ENCODE data around the gene CHD5. TPM values are rescaled to one million over a fixed set of nuclear protein-coding genes. Genes with fewer than 3 reads are reported as not detected.

CHD5 gene
- polyA plus RNA-seq, 4 donors: 0.28 to 1.8 (median 0.67) TPM; not detected in 1

DNA sequence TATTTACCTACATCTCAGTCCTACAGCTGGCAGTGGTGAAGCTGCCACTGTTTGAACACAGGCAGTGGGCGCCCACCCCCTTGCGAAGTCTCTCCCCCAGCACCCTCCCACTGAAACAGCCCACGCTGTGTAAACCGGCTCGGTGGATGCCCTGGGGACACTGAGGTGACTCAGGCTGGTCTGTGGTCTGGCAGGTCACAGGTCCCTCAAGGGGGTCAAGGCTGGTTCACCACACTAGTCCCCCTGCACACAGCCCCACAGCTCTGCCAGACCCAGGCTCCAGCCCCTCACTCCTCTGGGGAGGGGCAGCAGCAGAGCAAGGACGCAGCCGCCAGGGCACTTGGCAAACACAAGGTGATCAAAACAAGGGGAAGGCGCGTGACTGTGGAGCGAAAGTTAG, 7.6 kb downstream of the CHD5 start:
- 68 to 78% (median 73%) methylated on average over 10 of the region's 10 CpGs for WGBS, 3 donors
- FAIRE-seq (no peak), DNase-seq (no peak)
- Histone ChIP-seq H3K27ac (ENCODE audit: low read depth in 1 of 3, low read length in 2 of 3) (no peak overlapping the region), H3K27me3 (ENCODE audit: control insufficient read depth in 3 of 3, insufficient read depth in 3 of 3, low read length in 3 of 3) (peaks cover 0 to 17% (median 9%) of the 10 kb centered on the region in 3 donors), H3K4me3 (ENCODE audit: low read depth in 1 of 3, low read length in 3 of 3) (no peak overlapping the region), H3K9me3 (ENCODE audit: control insufficient read depth in 2 of 2, insufficient read depth in 1 of 2, low read depth in 1 of 2, low read length in 1 of 2) (no peaks in the 10 kb centered on the region), H3K36me3 (ENCODE audit: control insufficient read depth in 3 of 3, insufficient read depth in 2 of 3, low read depth in 1 of 3, low read length in 3 of 3) (no peaks in the 10 kb centered on the region), H3K4me1 (ENCODE audit: control insufficient read depth in 3 of 3, insufficient read depth in 2 of 3, low read depth in 1 of 3, low read length in 2 of 3) (no peaks in the 10 kb centered on the region)

DNA sequence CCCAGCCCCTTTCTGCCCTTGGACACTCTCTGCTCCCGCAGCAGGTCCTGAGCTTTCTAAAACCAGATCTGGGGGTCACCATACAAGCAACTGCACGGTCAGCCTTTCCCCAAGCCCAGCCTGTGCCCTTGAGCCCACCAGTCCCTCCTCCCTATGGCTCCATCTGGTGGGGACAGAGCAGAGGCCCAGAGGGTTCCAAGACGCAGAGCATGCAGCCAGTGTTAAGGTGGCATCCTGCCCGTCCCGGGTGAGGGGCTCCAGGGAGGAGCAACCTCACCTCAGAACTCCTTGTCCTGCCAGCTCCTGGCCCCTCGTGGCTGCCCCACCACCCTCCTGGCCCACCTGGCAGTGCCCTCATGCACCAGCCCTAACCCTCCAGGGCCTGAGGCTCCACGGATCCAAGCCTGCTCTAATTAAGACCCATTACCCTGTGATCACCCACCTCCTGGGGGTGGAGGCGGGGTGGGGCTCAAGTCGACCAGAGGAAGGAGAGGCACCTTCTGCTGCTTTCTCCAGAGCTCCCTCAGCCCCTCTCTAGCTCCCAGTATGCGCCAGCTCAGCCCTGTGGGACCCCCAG, 8.5 kb downstream of the CHD5 start:
- no peaks in the 10 kb centered on the region for H3K36me3 ChIP-seq (ENCODE audit: control insufficient read depth in 3 of 3, insufficient read depth in 2 of 3, low read depth in 1 of 3, low read length in 3 of 3)
- DNase-seq (no peak), FAIRE-seq (no peak)
- H3K9me3 ChIP-seq (ENCODE audit: control insufficient read depth in 2 of 2, insufficient read depth in 1 of 2, low read depth in 1 of 2, low read length in 1 of 2): no peaks in the 10 kb centered on the region
- WGBS, 3 donors: 33 to 43% (median 38%) methylated on average over 10 of the region's 10 CpGs
- peaks cover 0 to 8% (median 5%) of the 10 kb centered on the region in 3 donors for H3K27me3 ChIP-seq (ENCODE audit: control insufficient read depth in 3 of 3, insufficient read depth in 3 of 3, low read length in 3 of 3)
- no peak overlapping the region for H3K27ac ChIP-seq (ENCODE audit: low read depth in 1 of 3, low read length in 2 of 3)
- H3K4me1 ChIP-seq (ENCODE audit: control insufficient read depth in 3 of 3, insufficient read depth in 2 of 3, low read depth in 1 of 3, low read length in 2 of 3): no peaks in the 10 kb centered on the region
- H3K4me3 ChIP-seq (ENCODE audit: low read depth in 1 of 3, low read length in 3 of 3): no peak overlapping the region

DNA sequence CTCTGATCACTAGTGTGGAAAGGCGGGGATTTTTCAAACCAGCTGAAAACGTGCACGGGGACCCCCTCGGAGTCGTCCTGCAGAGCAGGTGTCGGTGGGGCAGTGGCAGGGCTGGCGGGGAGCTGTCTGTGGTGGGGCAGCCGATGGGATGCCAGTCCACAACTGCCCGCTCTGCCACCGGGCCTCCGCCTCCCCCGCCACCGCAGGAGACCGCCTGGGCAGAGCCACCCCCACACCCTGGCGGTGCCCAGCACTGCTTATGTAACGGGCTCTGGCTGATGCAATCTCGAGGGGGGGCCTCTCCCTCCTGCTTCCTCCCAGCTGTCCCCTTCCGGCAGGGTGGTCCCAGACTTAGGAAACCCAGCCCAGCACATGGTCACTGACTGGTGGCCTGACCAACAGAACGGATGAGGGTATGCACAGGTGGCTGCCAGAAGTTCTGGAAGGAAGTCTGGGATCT, 9.3 kb downstream of the CHD5 start:
- WGBS, 3 donors: 55 to 64% (median 63%) methylated on average over 15 to 19 of the region's 19 CpGs
- H3K4me1 ChIP-seq (ENCODE audit: control insufficient read depth in 3 of 3, insufficient read depth in 2 of 3, low read depth in 1 of 3, low read length in 2 of 3): no peaks in the 10 kb centered on the region
- H3K27me3 ChIP-seq (ENCODE audit: control insufficient read depth in 3 of 3, insufficient read depth in 3 of 3, low read length in 3 of 3): peaks cover 0 to 4% (median 0%) of the 10 kb centered on the region in 3 donors
- H3K36me3 ChIP-seq (ENCODE audit: control insufficient read depth in 3 of 3, insufficient read depth in 2 of 3, low read depth in 1 of 3, low read length in 3 of 3): no peaks in the 10 kb centered on the region
- no peak overlapping the region for H3K27ac ChIP-seq (ENCODE audit: low read depth in 1 of 3, low read length in 2 of 3)
- DNase-seq: no peak
- H3K9me3 ChIP-seq (ENCODE audit: control insufficient read depth in 2 of 2, insufficient read depth in 1 of 2, low read depth in 1 of 2, low read length in 1 of 2): no peaks in the 10 kb centered on the region
- H3K4me3 ChIP-seq (ENCODE audit: low read depth in 1 of 3, low read length in 3 of 3): no peak overlapping the region
- no peak for FAIRE-seq

DNA sequence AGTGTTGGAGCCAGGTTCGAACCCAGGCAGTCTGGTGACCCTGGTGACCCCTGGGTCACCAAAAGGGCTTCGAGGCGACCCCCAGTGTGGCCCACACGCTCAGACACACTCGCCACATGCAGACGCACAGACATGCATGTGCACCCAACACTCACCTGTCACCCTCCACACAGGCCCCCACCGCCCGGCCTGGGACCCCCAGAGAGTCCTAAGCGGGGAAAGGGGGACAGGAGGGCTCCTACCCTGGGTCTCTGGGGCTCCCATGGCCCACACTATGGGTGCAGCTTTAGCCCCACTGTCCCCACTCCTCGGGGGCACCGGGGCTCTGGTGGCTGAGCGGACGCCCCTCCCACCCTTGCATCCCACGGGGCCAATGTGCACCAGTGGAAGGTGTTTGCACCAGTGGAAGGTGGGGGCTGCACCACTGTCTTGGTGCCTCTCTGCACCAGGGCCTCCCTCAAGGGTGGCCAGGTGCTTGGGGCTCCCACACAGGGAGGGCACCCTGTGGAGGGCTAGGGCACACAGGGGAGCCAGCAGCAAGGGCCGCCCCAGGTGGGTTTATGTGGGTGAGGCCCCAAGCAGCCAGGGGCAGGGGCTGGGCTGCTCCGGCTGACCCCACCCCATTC, 9.9 kb downstream of the CHD5 start:
- 68 to 78% (median 75%) methylated on average over 15 to 16 of the region's 16 CpGs for WGBS, 3 donors
- Histone ChIP-seq H3K9me3 (ENCODE audit: control insufficient read depth in 2 of 2, insufficient read depth in 1 of 2, low read depth in 1 of 2, low read length in 1 of 2) (no peaks in the 10 kb centered on the region), H3K27me3 (ENCODE audit: control insufficient read depth in 3 of 3, insufficient read depth in 3 of 3, low read length in 3 of 3) (no peaks in the 10 kb centered on the region), H3K36me3 (ENCODE audit: control insufficient read depth in 3 of 3, insufficient read depth in 2 of 3, low read depth in 1 of 3, low read length in 3 of 3) (no peaks in the 10 kb centered on the region), H3K4me1 (ENCODE audit: control insufficient read depth in 3 of 3, insufficient read depth in 2 of 3, low read depth in 1 of 3, low read length in 2 of 3) (no peaks in the 10 kb centered on the region), H3K27ac (ENCODE audit: low read depth in 1 of 3, low read length in 2 of 3) (no peak overlapping the region), H3K4me3 (ENCODE audit: low read depth in 1 of 3, low read length in 3 of 3) (no peak overlapping the region)
- FAIRE-seq (no peak), DNase-seq (no peak)

DNA sequence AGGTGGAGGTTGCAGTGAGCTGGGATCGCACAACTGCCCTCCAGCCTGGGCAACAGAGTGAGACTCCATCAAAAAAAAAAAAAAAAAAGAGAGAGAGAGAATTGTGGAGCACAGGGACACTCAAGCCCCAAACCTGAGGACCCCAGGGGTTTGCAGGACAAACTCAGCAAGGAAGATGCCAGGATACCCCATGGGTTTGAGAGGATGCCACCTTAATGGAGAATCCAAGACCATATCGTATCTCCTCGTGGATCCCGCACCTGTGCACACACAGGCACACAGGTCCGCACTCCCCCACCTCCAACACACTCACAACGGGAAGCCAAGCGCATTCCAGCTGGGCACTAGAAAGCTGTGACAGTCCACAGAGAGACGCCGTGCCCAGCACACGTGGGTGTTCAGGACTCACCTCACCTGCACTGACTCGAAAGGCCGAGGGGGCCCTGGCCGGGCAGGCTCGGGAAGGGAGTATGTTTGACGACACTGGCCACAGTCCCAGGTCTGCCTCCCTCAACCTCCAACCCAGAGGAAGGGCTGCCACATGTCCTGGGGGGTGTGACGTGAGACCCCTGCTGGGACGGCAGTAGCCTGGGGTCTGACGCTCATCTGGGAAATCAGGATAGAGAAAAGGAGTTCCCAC, 11.1 kb downstream of the CHD5 start:
- FAIRE-seq: no peak
- H3K9me3 ChIP-seq (ENCODE audit: control insufficient read depth in 2 of 2, insufficient read depth in 1 of 2, low read depth in 1 of 2, low read length in 1 of 2): no peaks in the 10 kb centered on the region

DNA sequence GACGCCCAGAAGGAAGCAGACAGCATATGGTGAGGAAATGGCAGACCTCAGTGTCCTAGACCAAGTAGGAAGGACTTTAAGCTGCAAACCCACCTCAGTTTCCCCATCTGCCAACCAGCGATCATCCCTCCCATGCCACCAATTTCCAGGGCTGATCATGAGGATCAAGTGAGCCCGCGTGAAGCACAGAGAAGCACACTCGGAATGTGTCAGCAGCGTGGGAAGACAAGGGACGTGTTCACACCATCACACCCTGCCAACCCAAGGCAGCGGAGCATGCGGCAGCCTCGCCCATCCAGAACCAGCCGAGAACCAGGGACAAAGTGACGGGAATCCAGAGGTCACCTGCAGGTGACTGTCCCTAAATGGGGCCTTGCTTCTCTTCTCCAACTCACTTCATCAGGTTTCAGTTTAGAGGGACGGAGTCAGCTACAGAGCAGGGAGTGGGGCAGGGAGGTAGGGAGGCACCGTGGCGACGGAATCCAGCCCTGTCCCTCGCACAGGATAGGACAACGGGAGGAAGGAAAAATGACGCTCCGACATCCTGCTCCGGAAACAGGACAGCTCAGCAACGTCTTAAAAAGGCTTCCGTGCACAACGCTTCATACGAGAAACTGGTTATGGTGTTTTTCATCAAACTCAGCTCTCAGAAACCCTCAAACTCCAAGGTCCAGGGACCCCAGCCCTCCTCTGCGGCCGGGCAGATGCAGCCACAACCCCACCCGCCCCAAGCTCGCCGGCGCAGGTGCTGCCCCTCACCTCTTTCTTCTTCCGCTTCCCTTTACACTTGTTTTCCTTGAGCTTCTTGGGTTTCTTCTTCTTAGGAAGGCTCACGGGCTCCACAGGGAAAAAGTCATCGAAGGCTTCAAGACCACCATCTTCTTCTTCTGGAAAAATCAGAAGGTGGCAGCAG, 12.5 kb downstream of the CHD5 start:
- no peaks in the 10 kb centered on the region for H3K4me1 ChIP-seq (ENCODE audit: control insufficient read depth in 3 of 3, insufficient read depth in 2 of 3, low read depth in 1 of 3, low read length in 2 of 3)
- no peaks in the 10 kb centered on the region for H3K36me3 ChIP-seq (ENCODE audit: control insufficient read depth in 3 of 3, insufficient read depth in 2 of 3, low read depth in 1 of 3, low read length in 3 of 3)
- H3K27me3 ChIP-seq (ENCODE audit: control insufficient read depth in 3 of 3, insufficient read depth in 3 of 3, low read length in 3 of 3): no peaks in the 10 kb centered on the region
- no peaks in the 10 kb centered on the region for H3K9me3 ChIP-seq (ENCODE audit: control insufficient read depth in 2 of 2, insufficient read depth in 1 of 2, low read depth in 1 of 2, low read length in 1 of 2)
- no peak overlapping the region for H3K27ac ChIP-seq (ENCODE audit: low read depth in 1 of 3, low read length in 2 of 3)
- FAIRE-seq: no peak
- DNase-seq: no peak
- no peak overlapping the region for H3K4me3 ChIP-seq (ENCODE audit: low read depth in 1 of 3, low read length in 3 of 3)
- WGBS, 3 donors: 75 to 78% (median 77%) methylated on average over 34 of the region's 34 CpGs

More for the DNA sequence above, 11.1 kb downstream of the CHD5 start:
- no peaks in the 10 kb centered on the region for H3K4me1 ChIP-seq (ENCODE audit: control insufficient read depth in 3 of 3, insufficient read depth in 2 of 3, low read depth in 1 of 3, low read length in 2 of 3)
- H3K4me3 ChIP-seq (ENCODE audit: low read depth in 1 of 3, low read length in 3 of 3): no peak overlapping the region
- no peaks in the 10 kb centered on the region for H3K27me3 ChIP-seq (ENCODE audit: control insufficient read depth in 3 of 3, insufficient read depth in 3 of 3, low read length in 3 of 3)
- H3K36me3 ChIP-seq (ENCODE audit: control insufficient read depth in 3 of 3, insufficient read depth in 2 of 3, low read depth in 1 of 3, low read length in 3 of 3): no peaks in the 10 kb centered on the region
- 63 to 69% (median 66%) methylated on average over 18 of the region's 18 CpGs for WGBS, 3 donors
- H3K27ac ChIP-seq (ENCODE audit: low read depth in 1 of 3, low read length in 2 of 3): no peak overlapping the region
- no peak for DNase-seq

DNA sequence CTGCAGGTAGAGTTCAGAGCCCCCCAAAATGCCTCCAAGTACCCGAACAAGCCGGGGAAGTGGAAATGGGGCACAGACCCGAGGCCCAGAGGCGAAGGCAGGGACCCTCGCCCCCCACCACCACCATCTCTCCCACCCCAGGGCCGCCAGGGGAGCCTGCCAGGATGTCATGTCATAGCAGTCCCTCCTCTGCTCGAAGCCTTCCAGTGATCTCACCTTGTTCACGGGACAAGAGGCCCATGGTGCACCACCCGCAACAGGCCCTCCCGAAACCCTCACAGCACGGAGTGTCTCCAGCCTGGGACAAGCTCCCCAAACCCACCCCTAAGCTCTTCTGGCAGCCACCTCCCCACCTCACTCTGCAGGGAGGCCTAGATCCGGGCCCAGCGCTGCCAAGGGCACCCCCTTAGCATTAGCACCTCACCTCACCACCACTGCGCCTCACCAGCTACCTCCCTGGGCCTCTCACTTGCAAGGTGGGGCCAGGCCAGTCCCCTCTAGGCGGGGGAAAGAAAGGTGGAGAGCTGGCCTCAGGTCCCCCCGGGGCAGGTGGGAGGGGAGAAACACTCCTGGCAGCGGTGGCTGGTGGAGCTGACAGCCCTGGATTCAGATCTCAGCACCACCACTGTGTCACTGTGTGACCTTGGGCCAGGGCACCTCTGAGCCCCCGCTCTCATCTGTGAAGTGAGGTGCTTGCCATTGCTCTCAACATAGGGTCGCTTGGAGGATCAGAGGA, 13.3 kb downstream of the CHD5 start:
- H3K4me3 ChIP-seq (ENCODE audit: low read depth in 1 of 3, low read length in 3 of 3): no peak overlapping the region
- FAIRE-seq (no peak), DNase-seq (no peak)
- H3K9me3 ChIP-seq (ENCODE audit: control insufficient read depth in 2 of 2, insufficient read depth in 1 of 2, low read depth in 1 of 2, low read length in 1 of 2): no peaks in the 10 kb centered on the region
- H3K4me1 ChIP-seq (ENCODE audit: control insufficient read depth in 3 of 3, insufficient read depth in 2 of 3, low read depth in 1 of 3, low read length in 2 of 3): no peaks in the 10 kb centered on the region
- no peaks in the 10 kb centered on the region for H3K27me3 ChIP-seq (ENCODE audit: control insufficient read depth in 3 of 3, insufficient read depth in 3 of 3, low read length in 3 of 3)
- no peak overlapping the region for H3K27ac ChIP-seq (ENCODE audit: low read depth in 1 of 3, low read length in 2 of 3)
- no peaks in the 10 kb centered on the region for H3K36me3 ChIP-seq (ENCODE audit: control insufficient read depth in 3 of 3, insufficient read depth in 2 of 3, low read depth in 1 of 3, low read length in 3 of 3)
- 67 to 77% (median 70%) methylated on average over 18 to 19 of the region's 19 CpGs for WGBS, 3 donors

DNA sequence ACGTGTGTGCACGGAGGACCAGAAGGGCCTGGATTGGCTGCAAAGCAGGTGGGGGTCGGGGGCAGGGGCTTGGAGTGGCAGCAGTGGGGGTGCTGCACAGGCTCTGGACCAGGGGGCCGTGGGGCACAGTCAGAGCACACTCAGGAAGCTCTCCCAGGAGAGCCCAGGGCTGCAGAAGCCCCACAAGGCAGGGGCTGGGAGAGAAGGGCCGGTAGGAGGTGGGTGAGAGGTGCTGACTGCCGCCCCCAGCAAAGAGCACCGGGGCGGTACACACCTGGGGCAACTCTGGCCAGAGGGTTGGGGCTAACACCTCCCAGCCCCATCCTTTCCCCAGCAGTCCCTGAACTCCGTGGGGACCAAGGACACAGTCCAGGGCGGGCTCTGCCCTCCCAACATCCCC, 13.9 kb downstream of the CHD5 start:
- DNase-seq (no peak), FAIRE-seq (no peak)
- no peaks in the 10 kb centered on the region for H3K36me3 ChIP-seq (ENCODE audit: control insufficient read depth in 3 of 3, insufficient read depth in 2 of 3, low read depth in 1 of 3, low read length in 3 of 3)
- H3K27ac ChIP-seq (ENCODE audit: low read depth in 1 of 3, low read length in 2 of 3): no peak overlapping the region
- peaks cover 0 to 3% (median 0%) of the 10 kb centered on the region in 3 donors for H3K27me3 ChIP-seq (ENCODE audit: control insufficient read depth in 3 of 3, insufficient read depth in 3 of 3, low read length in 3 of 3)
- H3K4me1 ChIP-seq (ENCODE audit: control insufficient read depth in 3 of 3, insufficient read depth in 2 of 3, low read depth in 1 of 3, low read length in 2 of 3): no peaks in the 10 kb centered on the region
- no peaks in the 10 kb centered on the region for H3K9me3 ChIP-seq (ENCODE audit: control insufficient read depth in 2 of 2, insufficient read depth in 1 of 2, low read depth in 1 of 2, low read length in 1 of 2)
- 51 to 60% (median 56%) methylated on average over 9 to 10 of the region's 10 CpGs for WGBS, 3 donors
- H3K4me3 ChIP-seq (ENCODE audit: low read depth in 1 of 3, low read length in 3 of 3): no peak overlapping the region
